HG02884 (cell line): ENCODE data around the gene ZMAT2.
A peak's percentile ranks its signal among the peaks of the same experiment; 100 is the strongest.
"Not testable (repeated sequence)": the region's sequence is repeated elsewhere in the genome, so short reads cannot be mapped to it uniquely, and the experiment has no call there.

Source experiments
- ATAC-seq: cut with Tn5 transposase; IDR thresholded peaks from one replicate; pipeline ENCODE4 v1.9.1; 2021; ENCODE audit warnings: mild to moderate bottlenecking, moderate library complexity; ENCODE audit not compliant: unreplicated experiment

The ZMAT2 gene

DNA sequence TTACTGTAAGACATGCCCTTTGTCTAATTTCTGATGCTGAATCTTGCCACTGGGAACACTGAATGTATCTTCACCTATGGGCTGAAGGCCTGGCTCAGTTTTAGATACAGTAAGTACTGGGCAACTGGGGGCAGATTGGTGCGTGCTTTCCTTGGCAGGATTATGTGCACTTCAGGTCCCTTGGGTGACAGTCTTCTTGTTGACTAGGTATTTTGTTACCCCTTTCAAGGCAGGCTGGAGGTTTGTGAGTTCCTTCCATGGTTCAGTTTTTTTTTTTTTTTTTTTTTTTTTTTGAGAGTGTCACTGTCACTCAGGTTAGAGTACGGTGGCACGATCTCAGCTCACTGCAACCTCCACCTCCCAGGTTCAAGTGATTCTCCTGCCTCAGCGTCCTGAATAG, 7.6 kb downstream of the ZMAT2 start:
- ATAC-seq = no peak

DNA sequence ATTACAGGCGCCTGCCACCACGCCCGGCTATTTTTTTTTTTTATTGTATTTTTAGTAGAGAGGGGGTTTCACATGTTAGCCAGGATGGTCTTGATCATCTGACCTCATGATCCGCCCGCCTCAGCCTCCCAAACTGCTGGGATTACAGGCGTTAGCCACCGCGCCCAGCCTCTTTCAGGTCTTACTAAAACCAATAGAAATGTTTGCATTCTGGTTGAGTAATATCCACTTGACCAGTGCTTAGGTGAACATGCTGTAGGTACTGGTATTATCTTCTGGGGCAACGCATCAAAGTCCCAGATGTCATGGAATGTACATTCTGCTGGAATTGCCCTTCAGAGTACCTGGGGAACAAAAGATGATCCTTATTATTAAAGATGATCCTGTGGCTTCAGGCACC, 8.5 kb downstream of the ZMAT2 start:
- not testable (repeated sequence) for ATAC-seq

GRCh38 chr5:140710899-140711552, 10.8 kb downstream of the ZMAT2 start:
- ATAC-seq = peak; percentile 90

DNA sequence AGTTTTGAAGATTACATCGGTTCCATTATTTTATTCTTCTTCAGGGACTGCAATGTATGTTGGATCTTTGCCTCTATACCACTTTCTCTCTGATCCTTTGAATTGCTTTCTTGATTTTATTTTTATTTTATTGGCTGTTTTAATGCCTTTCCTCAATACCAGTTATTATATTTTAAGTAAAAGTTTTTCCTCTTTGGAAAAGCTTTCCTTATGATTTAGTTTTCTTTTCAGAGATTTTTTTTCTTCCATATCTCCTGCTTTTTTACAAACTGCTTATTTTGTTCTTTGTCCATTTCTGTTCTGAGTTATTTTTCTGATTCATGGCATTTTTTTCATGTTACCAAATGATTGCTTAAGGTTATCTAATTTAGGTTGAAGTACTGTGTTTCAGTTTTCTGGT, 11.5 kb downstream of the ZMAT2 start:
- ATAC-seq = no peak

- ATAC-seq = no peak
Observed at GRCh38 chr5:140713562-140714094, 13.4 kb downstream of the ZMAT2 start.

GRCh38 chr5:140716238-140716637, 16.0 kb downstream of the ZMAT2 start:
- ATAC-seq = not testable (repeated sequence)

DNA sequence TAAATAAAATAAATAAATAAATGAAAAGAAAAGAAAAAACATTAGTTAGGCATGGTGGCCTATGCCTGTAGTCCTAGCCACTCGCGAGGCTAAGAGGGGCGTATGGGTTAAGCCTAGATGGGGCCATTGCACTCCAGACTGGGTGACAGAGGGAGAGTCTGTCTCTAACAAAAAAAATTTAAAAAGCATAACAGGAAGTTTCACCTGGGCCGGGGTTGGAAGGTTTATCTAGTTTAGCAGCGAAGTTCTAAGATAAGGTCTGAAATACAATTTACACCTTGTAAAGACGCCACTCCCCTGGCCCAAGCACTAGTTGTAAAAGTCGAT, 18.0 kb downstream of the ZMAT2 start:
- no peak for ATAC-seq

DNA sequence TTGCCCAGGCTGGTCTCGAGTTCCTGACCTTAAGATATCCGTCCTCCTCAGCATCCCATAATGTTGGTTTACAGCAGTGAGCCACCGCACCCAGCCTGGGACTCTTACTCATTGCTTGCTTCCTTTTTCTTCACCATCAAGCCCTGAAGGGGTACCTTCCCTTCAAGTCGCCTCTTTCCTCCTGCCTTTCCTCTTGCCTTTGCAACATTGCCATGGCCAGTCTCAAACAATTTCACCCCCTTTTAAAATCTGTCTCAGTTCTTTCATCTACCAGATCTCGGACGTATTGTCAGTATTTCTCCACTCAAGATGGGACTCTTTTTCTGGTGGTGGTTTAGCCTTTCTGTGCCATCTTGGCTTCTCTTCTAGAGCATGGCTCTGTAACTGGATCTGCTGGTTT, 20.5 kb downstream of the ZMAT2 start:
- not testable (repeated sequence) for ATAC-seq

DNA sequence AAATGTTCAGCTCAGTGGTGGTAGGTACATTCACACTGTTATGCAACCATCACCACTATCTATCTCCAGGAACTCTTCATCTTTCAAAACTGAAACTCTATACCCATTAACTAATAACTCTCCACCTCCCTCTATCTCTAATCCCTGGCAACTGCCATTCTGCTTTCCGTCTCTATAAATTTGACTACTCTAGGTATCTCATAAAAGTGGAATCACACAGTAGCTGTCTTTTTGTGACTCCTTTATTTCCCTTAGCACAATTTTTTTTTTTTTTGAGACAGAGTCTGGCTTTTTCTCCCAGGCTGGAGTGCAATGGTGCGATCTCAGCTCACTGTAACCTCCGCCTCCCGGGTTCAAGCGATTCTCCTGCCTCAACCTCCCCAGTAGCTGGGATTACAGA, 21.1 kb downstream of the ZMAT2 start:
- not testable (repeated sequence) for ATAC-seq

DNA sequence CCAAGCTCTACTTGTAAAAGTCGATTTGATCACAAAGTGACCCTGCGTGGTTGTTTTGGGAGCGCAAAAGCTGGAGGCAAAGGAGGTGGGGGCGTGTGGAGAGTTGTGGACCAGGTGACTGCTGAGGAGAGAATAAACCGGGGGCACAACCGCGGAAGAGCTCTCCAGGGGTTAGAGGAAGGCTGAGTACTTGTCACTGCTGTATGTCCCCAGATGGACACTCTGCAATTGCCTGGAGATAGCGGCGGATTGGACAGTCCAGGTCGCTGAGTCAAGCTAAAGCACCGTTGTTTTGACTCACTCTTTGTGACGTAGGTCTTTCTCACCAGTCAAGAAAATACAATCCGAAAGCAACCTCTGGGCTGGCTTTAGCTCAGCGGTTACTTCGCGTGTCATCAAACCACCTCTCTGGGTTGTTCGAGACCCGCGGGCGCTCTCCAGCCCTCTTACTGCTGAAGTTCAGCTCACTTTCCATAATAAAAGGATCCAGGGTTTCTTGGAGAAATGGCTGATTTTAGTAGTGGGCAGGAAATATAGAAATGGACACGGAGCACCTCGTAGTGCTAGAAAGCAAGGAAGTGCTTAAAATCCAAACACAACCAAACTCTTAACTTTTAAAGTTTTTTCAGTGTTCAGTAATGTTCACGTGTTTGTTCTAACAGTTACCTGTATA, 25.7 kb downstream of the ZMAT2 start:
- ATAC-seq = peak; percentile 63

- no peak for ATAC-seq
Observed at GRCh38 chr5:140733098-140733497, 32.9 kb downstream of the ZMAT2 start.

DNA sequence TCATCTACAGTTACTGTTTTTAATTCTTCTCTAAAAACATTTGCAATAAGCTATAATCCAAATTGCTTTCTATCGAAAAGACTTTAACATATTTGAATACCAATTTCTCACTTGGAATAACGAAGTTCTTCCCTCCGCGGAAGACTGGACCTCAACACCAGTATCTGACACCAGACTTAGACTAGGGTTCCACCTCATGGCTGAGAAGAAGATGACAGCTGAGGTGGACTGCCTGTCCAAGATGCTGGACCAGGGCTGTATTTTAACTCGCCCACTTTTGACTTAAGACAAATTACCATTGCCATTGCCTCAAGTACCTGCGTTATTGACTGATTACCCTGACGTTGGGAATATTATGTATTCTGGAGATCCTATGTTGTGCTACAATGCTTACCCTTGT, 34.1 kb downstream of the ZMAT2 start:
- no peak for ATAC-seq

DNA sequence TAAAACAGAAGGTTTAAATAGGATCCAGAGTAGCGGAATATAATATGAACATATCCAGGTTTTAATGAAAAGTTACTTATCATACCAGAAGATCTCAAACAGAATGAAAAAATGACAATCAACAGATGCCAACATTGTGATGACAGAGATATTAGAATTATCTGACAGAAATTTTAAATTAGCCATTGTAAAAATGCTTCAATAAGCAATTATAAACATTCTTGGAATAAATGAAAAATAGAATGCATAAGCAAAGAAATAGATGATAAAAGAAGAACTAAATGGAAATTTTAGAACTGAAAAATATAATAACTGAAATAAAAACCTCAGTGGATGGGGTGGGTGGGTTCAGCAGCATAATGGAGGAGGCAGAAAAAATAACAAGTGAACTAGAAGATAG, 37.2 kb downstream of the ZMAT2 start:
- no peak for ATAC-seq

DNA sequence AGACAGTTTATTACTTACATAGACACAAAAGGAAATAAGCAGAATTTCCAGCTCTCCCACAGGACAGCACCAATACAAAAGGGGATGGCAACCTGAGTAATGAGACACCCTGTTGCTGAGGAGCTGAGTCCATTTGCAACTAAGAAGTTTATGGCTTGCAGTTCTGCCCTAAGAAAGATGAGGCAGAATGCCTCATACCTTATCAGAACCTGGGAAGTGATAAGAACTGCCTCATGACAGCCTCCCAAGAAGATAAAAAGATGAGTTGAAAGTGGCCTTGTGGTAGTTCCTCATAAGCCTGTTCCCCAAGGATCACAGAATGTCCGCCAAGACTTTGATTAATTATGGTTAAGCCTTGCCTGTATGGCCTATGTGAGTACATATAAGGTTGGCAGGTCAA, 41.7 kb downstream of the ZMAT2 start:
- ATAC-seq = no peak

DNA sequence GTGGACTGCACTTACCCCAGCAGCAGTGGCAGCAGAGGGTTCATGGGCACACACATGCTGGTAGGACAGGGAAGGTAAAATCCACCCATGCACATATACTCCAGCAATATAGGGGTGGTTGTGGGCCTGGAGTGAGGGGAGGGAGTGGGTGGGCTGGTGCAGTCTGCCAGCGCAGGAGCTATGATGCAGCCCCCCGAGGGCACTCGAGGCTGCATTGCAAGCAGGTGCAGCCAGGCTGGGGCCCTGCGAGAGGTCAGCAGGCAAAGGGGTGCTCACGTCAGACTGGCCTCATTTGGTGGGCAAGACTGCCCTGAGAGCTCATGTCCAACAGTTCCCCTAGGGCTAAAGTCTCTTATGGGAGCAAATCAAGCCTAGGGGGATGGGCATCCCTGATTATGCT, 53.3 kb downstream of the ZMAT2 start:
- no peak for ATAC-seq
